Body of pancreas (tissue), 4 donors: Measurements from ENCODE around the gene WNK2.

ENCODE experiments used
- POLR2A ChIP-seq, 3 donors: fragments of 450-650 bp; IDR thresholded peaks; one replicate each; pipeline ENCODE4 v1.6.1; 2016; ENCODE audit warnings: antibody characterized with exemption in 3 of 3, mild to moderate bottlenecking in 2 of 3
- TF ChIP-seq, protein P1 (sequence below), 7 experiments: fragments of 450-650 bp in 4 of 7; fragments of 200-600 bp in 3 of 7; sonication (generic) in 3 of 7; IDR thresholded peaks; one replicate each; pipeline ENCODE4 v1.5.1; 2016 to 2019; ENCODE audit warnings: antibody characterized with exemption in 7 of 7

- no peak for TF ChIP-seq POLR2A (IDR thresholded peaks at IDR 0.05)
- TF ChIP-seq, protein P1, sequence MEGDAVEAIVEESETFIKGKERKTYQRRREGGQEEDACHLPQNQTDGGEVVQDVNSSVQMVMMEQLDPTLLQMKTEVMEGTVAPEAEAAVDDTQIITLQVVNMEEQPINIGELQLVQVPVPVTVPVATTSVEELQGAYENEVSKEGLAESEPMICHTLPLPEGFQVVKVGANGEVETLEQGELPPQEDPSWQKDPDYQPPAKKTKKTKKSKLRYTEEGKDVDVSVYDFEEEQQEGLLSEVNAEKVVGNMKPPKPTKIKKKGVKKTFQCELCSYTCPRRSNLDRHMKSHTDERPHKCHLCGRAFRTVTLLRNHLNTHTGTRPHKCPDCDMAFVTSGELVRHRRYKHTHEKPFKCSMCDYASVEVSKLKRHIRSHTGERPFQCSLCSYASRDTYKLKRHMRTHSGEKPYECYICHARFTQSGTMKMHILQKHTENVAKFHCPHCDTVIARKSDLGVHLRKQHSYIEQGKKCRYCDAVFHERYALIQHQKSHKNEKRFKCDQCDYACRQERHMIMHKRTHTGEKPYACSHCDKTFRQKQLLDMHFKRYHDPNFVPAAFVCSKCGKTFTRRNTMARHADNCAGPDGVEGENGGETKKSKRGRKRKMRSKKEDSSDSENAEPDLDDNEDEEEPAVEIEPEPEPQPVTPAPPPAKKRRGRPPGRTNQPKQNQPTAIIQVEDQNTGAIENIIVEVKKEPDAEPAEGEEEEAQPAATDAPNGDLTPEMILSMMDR (IDR thresholded peaks at IDR 0.05) = no peak
These were observed 28.0 kb upstream of the WNK2 start for GRCh38 chr9:93155716-93156474.
